SIG-M5 treated with dmso at 0.1 percent for 504 hours (cell line): Measurements from ENCODE around the gene OPRD1.

Experiments used
- DNase-seq: peaks from one replicate; lab custom pipeline; 2025; ENCODE audit not compliant: unreplicated experiment; lab: John Stamatoyannopoulos, UW

The OPRD1 gene

DNA sequence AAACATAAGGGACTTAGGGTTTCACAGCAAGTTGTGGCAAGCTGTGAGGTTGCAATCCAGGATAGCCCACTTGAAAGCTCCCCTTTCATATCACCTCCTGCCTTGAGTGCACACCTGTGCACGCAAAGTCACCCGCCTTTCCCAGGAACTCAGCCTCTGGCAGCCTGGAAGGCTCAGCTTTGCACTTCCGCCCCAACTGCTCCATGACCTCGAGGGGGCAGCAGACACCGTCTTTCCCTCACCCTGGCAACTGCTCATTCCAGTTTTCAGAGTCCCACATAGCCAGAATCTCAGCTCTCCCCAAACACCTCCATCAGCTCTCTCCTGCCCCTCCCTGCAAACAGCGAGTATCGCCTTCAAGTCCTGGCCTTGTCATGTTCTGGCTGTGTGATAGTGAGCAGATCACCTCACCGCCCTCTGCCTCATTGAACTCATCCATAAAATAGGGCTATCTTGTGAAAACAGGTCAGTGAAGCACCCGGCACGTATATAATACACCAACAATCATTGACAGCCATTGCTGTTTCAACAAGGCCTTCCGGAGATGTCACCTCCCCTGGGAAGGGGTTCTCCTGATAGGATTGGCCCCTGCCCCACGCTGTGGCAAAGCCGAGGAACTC is 70.1 kb downstream of the OPRD1 start:
- peak; percentile 84 for DNase-seq

DNA sequence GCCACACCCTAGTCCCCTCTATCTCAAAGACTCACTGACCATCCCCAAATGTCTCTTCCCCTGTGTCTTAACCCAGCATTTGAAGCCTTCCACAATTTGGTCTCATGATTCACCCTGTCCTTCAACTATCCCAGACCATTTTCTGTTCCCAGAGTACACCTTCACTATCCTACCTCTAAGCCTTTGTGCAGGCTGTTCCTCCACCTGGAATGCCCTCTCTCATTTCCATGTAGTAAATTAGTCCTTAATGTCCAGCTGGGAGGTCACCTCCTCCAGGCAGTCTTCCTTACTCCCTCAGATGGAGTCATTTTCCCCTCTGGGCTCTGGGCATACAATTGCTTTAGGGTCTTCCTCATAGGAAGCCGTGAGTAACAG is 71.3 kb downstream of the OPRD1 start:
- no peak for DNase-seq

DNA sequence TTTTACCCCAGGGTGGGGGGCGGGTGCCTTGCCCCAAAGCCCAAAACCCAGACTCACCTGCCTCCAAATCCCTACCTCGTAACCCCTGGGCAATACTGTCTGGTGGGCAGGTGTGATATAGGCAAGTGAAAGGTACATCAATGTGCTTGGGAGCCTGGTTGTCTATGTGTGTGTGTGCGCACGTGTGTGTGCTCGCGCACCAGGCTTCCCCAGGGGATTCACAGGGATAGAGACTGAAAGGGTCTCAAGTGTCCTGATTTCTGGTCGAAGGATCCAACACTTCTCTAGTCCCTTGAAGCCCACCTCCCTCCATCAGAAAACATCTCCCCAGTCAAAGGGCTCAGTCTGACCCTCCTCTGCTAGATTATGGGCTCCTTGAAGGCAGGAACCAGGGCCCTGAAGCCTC is 73.5 kb downstream of the OPRD1 start:
- no peak for DNase-seq

DNA sequence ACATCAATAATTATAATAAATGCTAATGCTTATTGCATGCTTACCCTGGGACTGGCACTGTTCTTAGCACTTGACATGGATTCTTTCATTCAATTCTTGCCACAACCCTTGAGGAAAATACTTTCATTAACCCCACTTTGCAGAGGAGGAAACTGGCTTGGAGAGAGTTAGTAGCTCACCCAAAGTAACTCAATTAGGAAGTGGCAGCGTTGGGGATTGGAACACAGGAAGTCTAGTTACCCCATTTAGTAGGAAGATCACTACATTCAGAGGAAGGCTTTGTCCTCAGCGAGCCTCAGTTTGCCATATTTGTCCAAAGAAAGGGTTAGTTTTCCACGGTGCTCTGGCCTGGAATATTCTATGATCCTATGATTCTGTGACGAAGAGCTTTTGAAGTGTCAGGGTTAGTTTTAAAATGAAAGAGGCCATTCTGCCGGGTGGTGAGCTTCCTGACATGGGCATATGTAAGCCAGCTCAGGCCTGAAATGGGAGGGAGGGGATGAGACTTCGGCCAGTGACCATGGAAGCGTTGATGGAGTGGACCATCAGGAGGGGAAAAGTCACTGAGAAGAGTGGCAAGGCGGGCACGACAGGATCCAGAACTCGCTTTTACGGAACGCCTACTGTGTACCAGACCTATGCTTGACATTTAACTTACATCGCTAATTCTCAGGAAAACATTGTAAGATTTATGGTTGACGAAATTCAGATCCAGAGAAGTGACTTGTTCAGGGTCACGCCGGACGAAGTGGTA is 74.2 kb downstream of the OPRD1 start:
- DNase-seq: no peak

DNA sequence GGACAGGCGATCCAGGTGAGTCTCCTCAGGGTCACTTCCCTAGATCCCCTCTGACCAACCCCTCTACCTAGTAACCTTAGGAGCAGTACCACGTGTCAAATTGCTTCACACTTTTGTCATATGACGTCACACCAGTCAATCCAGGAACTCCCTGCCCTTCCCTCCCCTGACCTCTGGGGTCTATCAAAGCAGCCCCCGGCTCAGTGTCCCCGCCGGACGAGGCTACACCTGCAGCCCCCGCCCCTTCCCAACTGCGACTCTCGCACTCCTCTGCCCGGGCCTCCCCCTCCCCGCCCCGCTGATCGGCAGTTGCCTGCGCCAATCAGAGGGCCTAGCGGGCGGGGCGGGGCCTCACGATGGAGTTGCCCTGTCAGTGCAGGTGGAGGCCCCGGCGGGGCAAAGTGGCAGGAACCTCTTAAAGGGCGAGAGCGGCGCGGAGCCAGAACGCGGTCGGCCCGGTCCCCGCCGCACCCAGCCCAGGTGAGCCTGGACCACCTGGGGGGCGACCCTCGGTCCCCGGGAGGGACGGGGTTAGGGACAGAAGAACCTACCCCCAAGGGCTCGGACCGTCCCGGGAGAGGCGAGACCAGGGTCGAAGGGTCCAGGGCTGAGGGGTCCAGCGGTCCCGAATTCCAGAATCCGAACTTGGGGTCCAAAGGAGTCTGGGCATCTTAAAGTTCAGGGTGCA is 74.9 kb downstream of the OPRD1 start:
- DNase-seq: peak; percentile 73

DNA sequence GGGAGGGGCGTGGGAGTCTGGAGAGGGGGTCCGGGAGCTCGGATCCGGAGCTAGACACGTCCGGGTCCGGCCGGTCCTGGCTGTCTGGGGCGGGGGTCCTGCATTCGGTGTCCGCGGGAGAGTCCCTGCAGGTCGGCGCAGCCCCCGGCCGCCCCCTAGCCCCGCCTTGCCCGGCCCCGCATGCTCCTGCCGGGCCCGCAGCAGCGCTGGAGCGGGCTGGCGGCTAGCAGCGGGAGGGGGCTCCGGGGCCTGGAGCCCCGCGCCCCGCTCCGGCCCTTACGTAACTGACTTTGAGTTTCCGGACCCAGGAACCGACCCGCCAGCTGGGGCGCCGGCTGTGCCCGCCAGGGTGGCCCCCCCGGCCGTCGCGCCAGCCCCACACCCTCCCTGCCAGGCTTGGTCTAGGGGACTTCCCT is 75.5 kb downstream of the OPRD1 start:
- peak; percentile 33 for DNase-seq

DNA sequence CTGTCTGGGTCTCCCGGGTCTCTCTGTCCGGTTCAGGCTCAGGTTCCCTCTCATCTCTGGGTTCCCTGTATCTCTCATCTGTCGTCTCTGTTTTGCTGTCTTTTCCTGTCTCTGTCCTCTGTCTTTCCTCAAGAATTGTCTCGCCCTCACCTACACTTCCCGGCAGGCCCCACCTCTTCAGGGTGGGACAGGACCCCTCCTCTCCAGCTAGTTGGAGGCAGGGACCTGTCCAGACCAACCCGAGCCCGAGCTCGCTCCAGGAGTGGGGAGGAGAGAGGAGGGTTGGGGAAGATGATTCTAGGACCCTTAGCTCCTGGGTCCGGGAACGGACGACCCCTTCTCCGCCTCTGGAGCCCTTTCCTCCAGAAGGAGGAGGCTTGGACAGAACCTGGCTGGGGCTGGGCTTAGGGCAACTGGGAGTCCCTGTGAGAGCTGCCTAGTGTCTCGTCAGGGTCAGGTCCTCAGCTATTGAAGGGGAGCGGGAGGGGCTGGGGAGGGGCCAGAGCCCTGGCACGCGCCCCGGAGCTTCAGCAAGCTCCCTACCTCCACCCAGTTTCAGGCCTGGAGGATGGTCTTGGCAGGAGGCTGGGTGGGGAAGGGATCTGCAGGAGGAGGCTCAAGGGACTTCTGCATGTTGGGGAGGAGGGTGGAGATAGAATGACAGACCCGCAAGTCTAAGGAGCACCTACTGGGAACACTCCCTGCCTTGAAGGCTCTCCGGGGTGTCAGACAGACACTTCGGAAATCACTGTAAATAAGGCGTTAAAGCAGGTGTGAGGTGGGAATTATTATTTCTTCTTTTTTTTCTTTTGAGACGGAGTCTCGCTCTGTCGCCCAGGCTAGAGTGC is 76.1 kb downstream of the OPRD1 start:
- DNase-seq: no peak

DNA sequence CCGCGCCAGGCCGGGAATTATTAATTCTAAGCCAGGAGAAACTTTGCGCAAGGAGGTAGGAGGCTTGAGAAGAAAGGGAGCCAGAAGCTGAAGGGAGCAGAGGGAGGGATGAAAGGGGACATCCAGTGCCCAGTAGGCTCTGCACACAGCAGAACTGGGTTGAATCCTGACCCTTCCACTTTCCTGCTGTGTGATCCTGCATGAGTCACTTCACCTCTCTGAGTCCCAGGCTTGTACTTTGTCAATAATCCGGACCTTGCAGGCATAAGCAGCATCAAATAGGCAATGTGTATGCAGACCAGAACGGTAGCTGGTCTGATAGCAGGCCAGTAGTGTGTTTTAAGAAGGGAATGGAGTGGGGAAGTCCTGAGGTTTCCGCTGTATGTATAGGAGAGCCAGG is 76.9 kb downstream of the OPRD1 start:
- no peak for DNase-seq

DNA sequence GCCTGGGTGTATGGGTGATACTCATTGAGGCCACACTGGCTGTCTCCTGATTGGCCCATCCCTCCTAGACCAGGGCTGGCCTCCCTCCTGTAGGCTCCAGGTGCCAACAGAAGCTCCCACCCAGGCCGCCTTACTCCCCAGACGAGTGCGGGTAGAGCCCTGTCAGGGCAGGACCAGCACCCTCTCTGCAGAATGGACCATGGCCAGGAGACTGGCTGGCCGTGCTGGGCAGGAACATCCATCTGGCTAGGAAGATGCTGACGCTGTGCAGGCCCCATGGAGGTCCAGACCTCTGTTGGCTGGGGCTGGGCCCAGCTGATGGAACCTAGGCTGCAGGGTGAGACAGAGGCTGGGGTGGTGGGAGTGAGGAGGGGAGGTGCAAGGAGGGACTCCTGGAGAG is 77.4 kb downstream of the OPRD1 start:
- DNase-seq: no peak

DNA sequence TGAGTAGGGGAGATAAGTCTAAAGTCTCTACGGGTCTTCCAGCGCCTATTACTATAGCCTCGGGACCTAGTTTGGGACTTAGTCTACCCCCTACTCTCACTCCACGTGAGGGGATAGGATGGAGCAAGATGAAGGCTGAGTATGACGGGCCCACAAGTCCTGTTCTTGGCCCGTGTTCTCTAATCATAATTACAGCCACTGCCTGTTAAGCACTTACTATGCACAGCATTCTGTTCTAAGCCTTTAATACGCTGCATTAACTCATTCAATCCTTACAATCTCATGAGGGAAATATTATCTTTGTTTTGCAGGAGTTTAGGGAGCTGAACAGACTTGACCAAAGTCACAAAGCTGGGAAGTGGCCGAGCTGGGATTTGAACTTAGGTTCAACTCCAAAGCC is 78.5 kb downstream of the OPRD1 start:
- DNase-seq: no peak

DNA sequence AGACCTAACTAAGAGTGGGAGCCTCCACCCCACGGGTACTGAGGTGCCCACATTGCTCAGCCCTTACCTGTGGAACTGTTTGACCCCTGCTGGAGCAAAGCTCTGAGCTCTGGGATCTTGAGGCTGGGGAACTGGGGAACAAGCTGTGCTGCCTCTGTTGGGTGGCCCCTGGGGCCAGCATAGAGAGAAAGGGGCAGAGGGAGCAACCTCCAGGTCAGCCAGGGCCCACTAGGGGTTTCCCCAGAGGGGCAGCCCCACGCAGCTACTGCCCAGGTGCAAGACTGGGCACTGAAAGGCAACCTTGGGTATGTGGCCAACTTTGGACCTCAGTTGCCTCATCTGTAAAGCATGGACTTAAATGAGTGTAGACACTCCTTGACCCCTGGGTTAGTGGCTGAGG is 78.9 kb downstream of the OPRD1 start:
- DNase-seq: no peak

DNA sequence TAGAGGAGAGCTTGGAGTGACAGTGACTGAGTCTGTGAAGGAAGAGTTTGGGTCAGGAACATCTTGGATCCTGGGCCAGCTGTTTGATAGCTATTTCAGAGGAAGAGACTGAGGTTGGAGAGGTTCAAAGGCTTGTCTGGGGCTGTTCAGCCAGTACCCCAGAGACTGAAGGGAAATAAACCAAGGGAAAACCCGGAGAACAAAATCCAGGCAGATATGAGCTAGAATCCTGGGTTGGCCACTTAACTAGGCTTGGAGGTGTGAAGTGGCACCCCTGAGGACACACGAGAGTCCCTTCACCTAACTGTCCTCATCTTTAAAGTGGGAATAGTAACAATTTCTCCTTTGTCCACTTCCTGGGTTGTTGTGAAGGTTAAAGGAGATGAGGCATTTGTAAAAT is 79.3 kb downstream of the OPRD1 start:
- no peak for DNase-seq

DNA sequence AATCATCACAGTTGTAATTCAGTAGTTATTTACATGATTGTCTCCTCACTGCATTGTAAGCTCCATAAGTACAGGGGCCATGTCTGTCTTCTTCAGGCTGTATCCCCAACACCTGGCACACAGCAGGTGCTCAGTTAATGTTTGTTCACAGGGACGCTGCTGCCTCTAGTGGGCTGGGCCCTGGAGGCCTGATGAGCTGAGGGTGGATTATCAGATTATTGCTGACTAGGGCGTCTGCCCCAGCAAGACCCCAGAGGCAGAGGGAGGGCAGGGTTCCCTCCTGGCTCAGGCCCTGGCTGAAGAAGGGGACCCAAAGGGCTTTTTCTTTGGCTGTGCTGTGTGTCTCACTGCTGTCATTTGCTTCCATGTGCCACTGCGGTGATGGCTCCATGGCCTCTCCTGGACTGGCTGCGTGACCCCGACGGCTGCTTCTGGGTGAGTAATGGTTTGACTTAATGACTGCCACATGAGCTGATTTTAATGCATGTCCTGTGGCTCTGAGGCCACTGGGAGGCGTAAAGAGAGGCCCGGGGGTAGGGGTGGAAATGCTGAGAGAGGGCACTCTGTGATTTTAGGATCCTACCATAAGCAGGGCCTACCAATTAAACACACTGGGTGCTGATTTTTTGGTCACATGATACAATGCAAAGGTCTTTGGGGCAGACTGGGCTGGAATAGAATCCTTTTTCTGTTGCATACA is 81.6 kb downstream of the OPRD1 start:
- no peak for DNase-seq

DNA sequence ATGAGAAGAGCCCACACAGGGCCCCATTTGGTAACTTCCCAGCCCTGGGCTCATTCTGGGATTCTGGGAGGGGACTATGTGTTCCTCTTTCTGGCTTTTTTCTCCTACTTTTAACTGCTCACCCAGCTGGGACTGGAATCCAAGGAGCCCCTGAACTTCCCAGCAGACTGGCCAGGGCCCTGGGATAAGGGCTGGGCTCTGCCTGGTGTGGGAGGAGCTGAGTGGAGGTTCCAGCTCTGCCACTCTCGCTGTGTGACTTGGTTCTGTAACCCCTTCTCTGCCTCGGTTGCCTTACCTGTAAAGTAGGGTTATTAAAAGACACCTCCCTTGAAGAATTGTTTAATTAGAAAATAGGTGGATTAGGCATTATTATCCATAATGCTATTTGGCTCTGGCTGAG is 82.8 kb downstream of the OPRD1 start:
- DNase-seq: no peak

DNA sequence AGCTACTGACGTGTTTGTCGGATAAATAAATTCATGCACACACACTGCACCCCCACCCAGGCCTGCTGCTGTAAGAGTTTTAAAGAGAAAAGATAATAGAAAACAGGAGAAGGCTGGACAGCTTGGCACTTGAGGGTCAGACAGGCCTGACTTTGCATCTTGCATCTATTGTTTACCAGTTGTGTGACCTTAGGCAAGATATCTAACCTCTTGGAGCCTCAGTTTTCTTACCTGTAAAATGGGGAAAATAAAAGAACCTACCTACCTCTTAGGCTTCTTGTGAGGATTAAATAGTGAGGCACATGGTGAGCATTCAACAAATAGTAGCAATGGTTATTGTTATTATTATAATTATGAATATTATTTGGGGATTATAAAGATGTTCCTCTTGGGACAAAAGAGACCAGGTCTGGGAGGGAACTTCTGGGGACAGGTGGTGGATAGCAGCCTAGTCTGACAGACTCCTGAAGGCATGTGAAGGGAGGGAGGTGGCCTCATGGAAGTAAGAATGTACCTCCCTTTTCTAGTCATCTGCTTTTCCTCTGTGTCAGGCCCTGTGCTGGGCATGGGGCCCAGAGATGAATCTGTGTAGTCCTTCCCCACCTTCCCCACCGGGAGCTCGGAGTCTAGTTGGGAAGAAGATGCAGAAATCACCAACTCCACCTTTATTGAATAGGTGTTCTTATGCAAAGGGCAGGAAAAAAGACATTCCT is 84.1 kb downstream of the OPRD1 start:
- no peak for DNase-seq

DNA sequence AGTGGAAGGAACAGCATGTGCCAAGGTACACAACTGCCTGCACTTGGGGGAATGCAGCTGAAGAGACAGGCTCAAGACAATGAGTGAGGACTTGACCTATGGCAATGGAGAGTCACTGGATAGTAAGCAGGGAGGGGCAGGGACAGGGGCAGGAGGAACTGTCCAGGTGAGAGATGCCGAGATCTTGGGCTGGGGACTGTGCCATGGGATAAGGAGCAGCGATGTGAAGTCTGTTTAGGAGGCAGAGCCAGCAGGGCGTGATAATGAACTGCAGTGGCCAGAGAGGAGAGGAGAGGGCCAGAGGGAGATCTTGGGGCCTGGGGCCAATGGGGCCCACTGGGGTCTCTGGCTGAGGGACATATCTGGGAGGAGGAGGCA is 84.6 kb downstream of the OPRD1 start:
- no peak for DNase-seq

DNA sequence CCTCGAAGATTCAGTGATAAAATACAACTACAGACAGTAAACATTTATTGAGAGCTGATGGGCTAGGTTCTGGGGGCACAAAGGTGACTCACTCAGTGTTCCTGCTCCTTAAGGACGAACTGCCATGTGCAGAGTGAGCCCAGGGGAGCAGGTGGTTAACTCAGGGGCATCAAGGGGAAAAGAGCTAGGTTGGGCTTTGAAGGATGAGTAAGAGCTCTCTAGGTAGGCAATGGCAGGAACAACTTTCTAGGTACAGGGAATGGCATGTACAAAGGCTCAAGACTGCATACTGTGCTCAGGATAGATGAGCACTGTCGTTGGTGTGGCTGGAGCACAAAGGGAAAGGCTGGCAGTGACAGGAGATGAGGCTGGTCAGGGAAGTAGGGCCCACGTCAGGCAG is 85.8 kb downstream of the OPRD1 start:
- no peak for DNase-seq

DNA sequence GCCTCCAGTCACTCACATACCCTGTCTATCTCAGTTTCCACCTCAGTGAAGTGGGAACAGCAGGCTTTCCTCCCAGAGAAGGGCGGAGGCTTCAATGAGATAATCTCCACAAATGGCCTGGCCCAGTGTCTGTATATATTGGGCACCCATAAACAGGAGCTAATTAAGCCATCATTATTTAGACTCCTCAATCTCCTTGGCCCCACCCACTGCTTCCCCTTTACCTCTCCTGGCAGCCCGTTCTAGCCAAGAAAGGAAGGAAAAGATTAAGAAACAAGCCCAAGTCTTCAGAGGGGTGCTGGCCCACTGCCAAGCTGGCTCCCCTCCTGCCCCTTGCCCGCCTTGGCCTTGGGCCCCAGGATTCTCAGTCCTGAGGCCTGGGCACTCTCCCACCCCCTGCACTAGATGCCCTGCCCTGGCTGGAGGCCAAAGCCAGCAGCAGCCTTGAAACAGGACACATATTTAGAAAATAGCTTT is 86.5 kb downstream of the OPRD1 start:
- DNase-seq: no peak

DNA sequence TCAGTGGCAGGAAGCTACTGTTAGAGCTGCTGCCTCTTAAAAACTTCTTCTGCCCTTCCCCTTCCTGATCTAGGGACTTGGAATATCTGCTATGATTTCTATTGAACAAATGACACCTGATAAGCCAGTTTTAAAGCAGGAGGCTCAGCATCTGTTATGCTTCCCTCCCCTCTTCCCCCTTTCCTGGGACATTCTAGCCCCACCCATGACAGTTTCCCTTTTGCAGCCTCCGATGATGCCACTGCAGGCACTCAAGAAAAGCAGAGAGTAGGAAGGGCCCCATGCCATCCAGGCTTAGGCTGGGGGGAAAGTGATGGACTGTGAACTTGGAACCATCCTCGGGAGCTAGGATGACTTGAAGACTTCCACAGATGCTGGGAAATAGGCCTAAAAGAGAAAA is 87.3 kb downstream of the OPRD1 start:
- no peak for DNase-seq

DNA sequence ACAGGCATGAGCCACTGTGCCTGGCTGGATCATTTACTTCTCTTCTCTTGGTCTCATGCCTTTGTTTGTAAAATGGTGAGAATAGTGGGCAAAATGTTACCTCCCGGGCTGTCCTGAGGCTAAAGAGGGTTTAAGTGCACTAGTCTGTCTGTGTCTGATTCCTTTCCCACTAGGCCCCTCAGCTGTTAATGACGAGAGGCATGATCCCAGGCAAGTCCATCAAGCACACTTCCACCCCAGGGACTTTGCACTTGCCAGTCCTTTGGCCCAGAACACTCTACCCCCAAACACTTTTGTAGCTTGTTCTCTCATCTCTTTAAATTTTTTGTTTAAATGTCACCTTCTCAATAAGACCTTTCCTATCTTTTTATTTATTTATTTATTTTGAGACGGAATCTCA is 88.6 kb downstream of the OPRD1 start:
- DNase-seq: no peak
